ENCODE measurements around the gene SHISA6. TPM values are rescaled to one million over a fixed set of nuclear protein-coding genes. Genes with fewer than 3 reads are reported as not detected.

The SHISA6 gene
- total RNA-seq, 1 experiment from 2014 or later: not detected

DNA sequence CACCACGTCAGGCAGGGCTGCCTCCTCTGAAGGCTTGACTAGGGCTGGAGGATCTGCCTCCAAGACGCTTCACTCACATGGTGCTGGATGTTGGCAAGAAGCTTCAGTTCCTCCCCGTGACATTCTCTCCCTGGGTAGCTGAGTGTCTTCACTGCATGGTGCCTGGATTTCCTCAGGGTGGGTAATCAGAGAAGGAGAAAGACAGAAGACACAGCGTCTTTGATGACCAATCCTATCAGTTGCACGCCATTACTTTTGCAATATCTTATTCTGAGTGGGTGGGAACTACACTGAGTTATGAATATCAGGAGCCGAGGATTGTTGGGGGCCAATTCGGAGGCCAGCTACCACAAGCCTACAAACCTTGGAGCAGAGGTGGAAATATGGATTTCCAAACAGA, 139.7 kb downstream of the SHISA6 start:
- Histone ChIP-seq H3K4me1 (ENCODE audit: control insufficient read depth, insufficient read depth, low read length) (no peaks in the 10 kb centered on the region), H3K36me3 (ENCODE audit: control insufficient read depth, insufficient read depth, low read length) (no peaks in the 10 kb centered on the region), H3K27me3 (ENCODE audit: control insufficient read depth, insufficient read depth, low read length) (no peaks in the 10 kb centered on the region), H3K27ac (ENCODE audit: low read length) (no peak overlapping the region), H3K9me3 (ENCODE audit: control insufficient read depth, insufficient read depth, low read depth, low read length) (no peaks in the 10 kb centered on the region), H3K4me3 (ENCODE audit: low read depth in 2 of 2, low read length in 2 of 2) (no peak overlapping the region)
- DNase-seq (ENCODE audit: low read depth, low spot score) (no peak), ATAC-seq (no peak)
- POLR2A ChIA-PET: no interaction called here
- CTCF ChIA-PET: no interaction called here
- no peak for TF ChIP-seq SIN3A (IDR thresholded peaks at IDR 0.05; ENCODE audit: borderline replicate concordance, insufficient read depth, low read depth, low read length)
- no peak for TF ChIP-seq POLR2AphosphoS5 (IDR thresholded peaks at IDR 0.05; ENCODE audit: low read depth, low read length)
- intact Hi-C loops (cut with micrococcal nuclease; ENCODE audit: unreplicated experiment) (no loop called here), in situ Hi-C loops (cut with HindIII; ENCODE audit: low pct_unique_long_range_greater_than_20kb, low sequenced_read_pairs) (no loop called here)
- no TSS peak for BruUV-seq (replicated peaks)

DNA sequence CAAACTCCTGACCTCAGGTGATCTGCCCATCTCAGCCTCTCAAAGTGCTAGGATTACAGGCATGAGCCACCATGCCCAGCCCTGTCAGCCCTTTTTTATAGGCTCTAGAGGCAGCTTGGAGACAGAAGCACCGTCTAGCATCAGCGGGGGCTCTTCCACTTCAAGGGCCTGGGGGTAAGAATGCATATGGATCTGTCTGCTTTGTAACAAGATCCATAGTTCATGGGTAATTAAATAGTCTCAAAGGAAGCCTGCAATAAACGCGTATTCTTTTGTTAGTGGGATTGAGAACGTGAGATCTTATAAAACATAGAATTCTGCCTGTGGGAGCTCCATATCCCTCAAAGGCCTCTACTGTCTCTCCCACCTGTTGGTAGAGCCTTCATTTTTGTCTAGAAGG, 142.1 kb downstream of the SHISA6 start:
- TF ChIP-seq POLR2AphosphoS5 (IDR thresholded peaks at IDR 0.05; ENCODE audit: low read depth, low read length) (no peak), SIN3A (IDR thresholded peaks at IDR 0.05; ENCODE audit: borderline replicate concordance, insufficient read depth, low read depth, low read length) (no peak), TCF7L2 (IDR thresholded peaks at IDR 0.05; ENCODE audit: low read depth, low read length) (no peak)
- TF ChIP-seq, protein P1, sequence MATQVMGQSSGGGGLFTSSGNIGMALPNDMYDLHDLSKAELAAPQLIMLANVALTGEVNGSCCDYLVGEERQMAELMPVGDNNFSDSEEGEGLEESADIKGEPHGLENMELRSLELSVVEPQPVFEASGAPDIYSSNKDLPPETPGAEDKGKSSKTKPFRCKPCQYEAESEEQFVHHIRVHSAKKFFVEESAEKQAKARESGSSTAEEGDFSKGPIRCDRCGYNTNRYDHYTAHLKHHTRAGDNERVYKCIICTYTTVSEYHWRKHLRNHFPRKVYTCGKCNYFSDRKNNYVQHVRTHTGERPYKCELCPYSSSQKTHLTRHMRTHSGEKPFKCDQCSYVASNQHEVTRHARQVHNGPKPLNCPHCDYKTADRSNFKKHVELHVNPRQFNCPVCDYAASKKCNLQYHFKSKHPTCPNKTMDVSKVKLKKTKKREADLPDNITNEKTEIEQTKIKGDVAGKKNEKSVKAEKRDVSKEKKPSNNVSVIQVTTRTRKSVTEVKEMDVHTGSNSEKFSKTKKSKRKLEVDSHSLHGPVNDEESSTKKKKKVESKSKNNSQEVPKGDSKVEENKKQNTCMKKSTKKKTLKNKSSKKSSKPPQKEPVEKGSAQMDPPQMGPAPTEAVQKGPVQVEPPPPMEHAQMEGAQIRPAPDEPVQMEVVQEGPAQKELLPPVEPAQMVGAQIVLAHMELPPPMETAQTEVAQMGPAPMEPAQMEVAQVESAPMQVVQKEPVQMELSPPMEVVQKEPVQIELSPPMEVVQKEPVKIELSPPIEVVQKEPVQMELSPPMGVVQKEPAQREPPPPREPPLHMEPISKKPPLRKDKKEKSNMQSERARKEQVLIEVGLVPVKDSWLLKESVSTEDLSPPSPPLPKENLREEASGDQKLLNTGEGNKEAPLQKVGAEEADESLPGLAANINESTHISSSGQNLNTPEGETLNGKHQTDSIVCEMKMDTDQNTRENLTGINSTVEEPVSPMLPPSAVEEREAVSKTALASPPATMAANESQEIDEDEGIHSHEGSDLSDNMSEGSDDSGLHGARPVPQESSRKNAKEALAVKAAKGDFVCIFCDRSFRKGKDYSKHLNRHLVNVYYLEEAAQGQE (IDR thresholded peaks at IDR 0.05; ENCODE audit: insufficient read depth in 1 of 2, low read depth in 2 of 2, low read length in 1 of 2): no peak
- TF ChIP-seq, protein P2, sequence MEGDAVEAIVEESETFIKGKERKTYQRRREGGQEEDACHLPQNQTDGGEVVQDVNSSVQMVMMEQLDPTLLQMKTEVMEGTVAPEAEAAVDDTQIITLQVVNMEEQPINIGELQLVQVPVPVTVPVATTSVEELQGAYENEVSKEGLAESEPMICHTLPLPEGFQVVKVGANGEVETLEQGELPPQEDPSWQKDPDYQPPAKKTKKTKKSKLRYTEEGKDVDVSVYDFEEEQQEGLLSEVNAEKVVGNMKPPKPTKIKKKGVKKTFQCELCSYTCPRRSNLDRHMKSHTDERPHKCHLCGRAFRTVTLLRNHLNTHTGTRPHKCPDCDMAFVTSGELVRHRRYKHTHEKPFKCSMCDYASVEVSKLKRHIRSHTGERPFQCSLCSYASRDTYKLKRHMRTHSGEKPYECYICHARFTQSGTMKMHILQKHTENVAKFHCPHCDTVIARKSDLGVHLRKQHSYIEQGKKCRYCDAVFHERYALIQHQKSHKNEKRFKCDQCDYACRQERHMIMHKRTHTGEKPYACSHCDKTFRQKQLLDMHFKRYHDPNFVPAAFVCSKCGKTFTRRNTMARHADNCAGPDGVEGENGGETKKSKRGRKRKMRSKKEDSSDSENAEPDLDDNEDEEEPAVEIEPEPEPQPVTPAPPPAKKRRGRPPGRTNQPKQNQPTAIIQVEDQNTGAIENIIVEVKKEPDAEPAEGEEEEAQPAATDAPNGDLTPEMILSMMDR (IDR thresholded peaks at IDR 0.05): no peak
- Histone ChIP-seq H3K4me3 (ENCODE audit: low read depth in 2 of 2, low read length in 2 of 2) (no peak overlapping the region), H3K27ac (ENCODE audit: low read length) (no peak overlapping the region), H3K36me3 (ENCODE audit: control insufficient read depth, insufficient read depth, low read length) (no peaks in the 10 kb centered on the region), H3K4me1 (ENCODE audit: control insufficient read depth, insufficient read depth, low read length) (no peaks in the 10 kb centered on the region), H3K27me3 (ENCODE audit: control insufficient read depth, insufficient read depth, low read length) (no peaks in the 10 kb centered on the region), H3K9me3 (ENCODE audit: control insufficient read depth, insufficient read depth, low read depth, low read length) (no peaks in the 10 kb centered on the region)
- POLR2A ChIA-PET: no interaction called here
- no TSS peak for BruUV-seq (replicated peaks)
- intact Hi-C loops (cut with micrococcal nuclease; ENCODE audit: unreplicated experiment) (no loop called here), in situ Hi-C loops (cut with HindIII; ENCODE audit: low pct_unique_long_range_greater_than_20kb, low sequenced_read_pairs) (no loop called here)
- CTCF ChIA-PET: no interaction called here
- ATAC-seq (no peak), DNase-seq (ENCODE audit: low read depth, low spot score) (no peak)

DNA sequence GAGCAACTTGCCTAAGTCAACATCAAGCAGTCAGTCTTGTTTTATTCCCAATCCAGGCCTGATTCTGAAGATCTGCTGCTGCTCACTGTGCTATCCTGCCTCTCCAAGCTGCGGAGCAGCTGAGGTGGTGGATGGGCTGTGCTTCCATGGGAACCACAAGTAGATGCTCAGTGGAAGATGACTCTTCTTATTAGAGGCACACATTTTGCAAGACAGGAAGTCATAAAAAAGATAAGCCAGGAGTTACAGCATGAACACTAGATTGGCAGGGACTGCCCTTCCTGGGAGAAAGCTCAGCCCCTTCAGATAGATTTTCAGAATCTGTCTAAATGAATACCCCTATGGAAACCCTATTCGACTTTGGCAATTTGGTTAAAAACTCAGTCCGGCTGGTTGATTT, 143.1 kb downstream of the SHISA6 start:
- Histone ChIP-seq H3K27me3 (ENCODE audit: control insufficient read depth, insufficient read depth, low read length) (no peaks in the 10 kb centered on the region), H3K4me3 (ENCODE audit: low read depth in 2 of 2, low read length in 2 of 2) (no peak overlapping the region), H3K9me3 (ENCODE audit: control insufficient read depth, insufficient read depth, low read depth, low read length) (no peaks in the 10 kb centered on the region), H3K4me1 (ENCODE audit: control insufficient read depth, insufficient read depth, low read length) (no peaks in the 10 kb centered on the region), H3K27ac (ENCODE audit: low read length) (no peak overlapping the region), H3K36me3 (ENCODE audit: control insufficient read depth, insufficient read depth, low read length) (no peaks in the 10 kb centered on the region)
- in situ Hi-C loops (cut with HindIII; ENCODE audit: low pct_unique_long_range_greater_than_20kb, low sequenced_read_pairs): no loop called here
- intact Hi-C loops (cut with micrococcal nuclease; ENCODE audit: unreplicated experiment): no loop called here
- DNase-seq (ENCODE audit: low read depth, low spot score) (no peak), ATAC-seq (no peak)
- no TSS peak for BruUV-seq (replicated peaks)
- ChIA-PET CTCF (no interaction called here), POLR2A (no interaction called here)
- TF ChIP-seq TCF7L2 (IDR thresholded peaks at IDR 0.05; ENCODE audit: low read depth, low read length): no peak
- TF ChIP-seq, protein P2 (IDR thresholded peaks at IDR 0.05): no peak
- no peak for TF ChIP-seq SIN3A (IDR thresholded peaks at IDR 0.05; ENCODE audit: borderline replicate concordance, insufficient read depth, low read depth, low read length)
- TF ChIP-seq, protein P1 (IDR thresholded peaks at IDR 0.05; ENCODE audit: insufficient read depth in 1 of 2, low read depth in 2 of 2, low read length in 1 of 2): no peak
- TF ChIP-seq POLR2AphosphoS5 (IDR thresholded peaks at IDR 0.05; ENCODE audit: low read depth, low read length): no peak

Data from Panc1 (cell line).